Left lung (tissue), 10 donors: ENCODE results near the gene PHACTR2. TPM values are rescaled to one million over a fixed set of nuclear protein-coding genes. Genes with fewer than 3 reads are reported as not detected.
"Not testable (repeated sequence)": the region's sequence is repeated elsewhere in the genome, so short reads cannot be mapped to it uniquely, and the experiment has no call there.

Source experiments
- ATAC-seq: fragments of 200-7000 bp; cut with Tn5 transposase; one replicate; pipeline ENCODE4 v1.9.1; 2020; ENCODE audit warnings: moderate library complexity
- DNase-seq, 4 donors: peaks; one replicate each; pipeline ENCODE4 v3.0.0-alpha.2; 2013 to 2020
- H3K27ac ChIP-seq, 2 donors: fragments of 200-600 bp; sonication (generic) in 1 of 2; one replicate each; pipeline versions ENCODE4 v1.5.0 to v1.8.0; 2020 to 2021
- H3K27me3 ChIP-seq, 2 donors: fragments of 200-600 bp; sonication (generic) in 1 of 2; one replicate each; pipeline versions ENCODE4 v1.5.0 to v1.8.0; 2020 to 2021
- H3K36me3 ChIP-seq, 2 donors: fragments of 200-600 bp; sonication (generic) in 1 of 2; one replicate each; pipeline versions ENCODE4 v1.5.0 to v1.8.0; 2020 to 2021
- H3K4me1 ChIP-seq, 2 donors: fragments of 200-600 bp; one replicate each; pipeline ENCODE4 v1.8.0; 2021
- H3K4me3 ChIP-seq, 2 donors: fragments of 200-600 bp; sonication (generic) in 1 of 2; one replicate each; pipeline versions ENCODE4 v1.5.0 to v1.8.0; 2020 to 2021; ENCODE audit warnings: mild to moderate bottlenecking in 1 of 2
- H3K9me3 ChIP-seq, 2 donors: fragments of 200-600 bp; sonication (generic) in 1 of 2; one replicate each; pipeline versions ENCODE4 v1.5.0 to v1.8.0; 2020 to 2021
- intact Hi-C, 2 donors: fragments of 100-400 bp; cut with DNase I; formaldehyde crosslinking; loops; one replicate each; pipeline versions ENCODE4 v1.11.2 to v1.14.2; 2022
- polyA plus RNA-seq, 6 donors: library from polyadenylated mRNA; unstranded; fragments of 120-200 nt; gene quantifications; one replicate each; pipeline ENCODE4 v1.2.1, GENCODE V29; 2013; ENCODE audit not compliant: insufficient read length in 6 of 6
- total RNA-seq, 2 donors: library from RNA; stranded (reverse); fragmentation: NEBNext Ultra II Directional; extraction: Animal tissue kit (Norgen Biotek cat#: 25700); gene quantifications; one replicate each; pipeline ENCODE4 v1.2.1, GENCODE V29; 2021
- TF ChIP-seq, protein P1 (sequence below), 2 donors: fragments of 200-600 bp; sonication (generic) in 1 of 2; IDR thresholded peaks; one replicate each; pipeline versions ENCODE4 v1.5.0 to v1.8.0; 2021; ENCODE audit warnings: antibody characterized with exemption in 2 of 2
- donor health status: DM: no; HTN: yes; CAD: no.
- donor health status: DM: no; HTN: no; CAD: no.

The PHACTR2 gene
- total and polyA plus RNA-seq, 8 donors = 43.7 to 71.1 (median 49.8) TPM

DNA sequence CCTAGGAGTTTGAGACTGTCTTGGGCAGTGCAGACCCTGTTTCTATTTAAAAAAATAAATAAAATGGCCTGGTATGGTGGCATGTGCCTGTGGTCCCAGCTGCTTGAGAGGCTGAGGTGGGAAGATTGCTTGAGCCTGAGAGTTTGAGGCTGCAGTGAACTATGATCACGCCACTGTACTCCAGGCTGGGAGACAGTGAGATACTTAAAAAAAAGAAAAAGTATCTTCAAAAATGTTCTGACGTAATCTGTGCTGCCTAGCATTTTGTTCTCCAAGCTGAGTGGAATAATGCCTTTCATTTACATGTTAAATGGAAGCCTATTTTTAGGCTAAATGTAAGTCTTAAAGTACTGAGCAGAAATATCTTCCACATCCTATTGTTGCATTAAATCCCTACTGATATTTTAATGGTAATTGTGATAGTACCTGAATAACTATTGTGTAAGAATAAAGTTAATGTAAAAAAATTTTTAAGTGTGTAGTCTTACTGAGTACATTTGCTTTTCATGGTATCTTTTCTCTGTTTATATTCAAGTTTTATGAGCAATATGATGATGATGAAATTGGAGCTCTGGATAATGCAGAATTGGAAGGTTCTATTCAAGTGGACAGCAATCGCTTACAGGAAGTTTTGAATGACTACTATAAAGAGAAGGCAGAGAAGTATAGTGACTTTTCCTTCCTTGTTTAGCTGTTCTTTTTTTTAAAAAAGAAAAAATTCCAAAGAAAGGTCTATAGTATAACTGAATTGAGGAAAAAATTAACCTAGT lies 182.3 kb downstream of the PHACTR2 start:
- no peak overlapping the region for H3K4me3 ChIP-seq
- H3K4me1 ChIP-seq = no peaks in the 10 kb centered on the region
- ATAC-seq = no peak
- peaks cover 0 to 99% of the 10 kb centered on the region in 2 donors for H3K36me3 ChIP-seq
- H3K27ac ChIP-seq = no peak overlapping the region
- no peaks in the 10 kb centered on the region for H3K9me3 ChIP-seq
- TF ChIP-seq, protein P1, sequence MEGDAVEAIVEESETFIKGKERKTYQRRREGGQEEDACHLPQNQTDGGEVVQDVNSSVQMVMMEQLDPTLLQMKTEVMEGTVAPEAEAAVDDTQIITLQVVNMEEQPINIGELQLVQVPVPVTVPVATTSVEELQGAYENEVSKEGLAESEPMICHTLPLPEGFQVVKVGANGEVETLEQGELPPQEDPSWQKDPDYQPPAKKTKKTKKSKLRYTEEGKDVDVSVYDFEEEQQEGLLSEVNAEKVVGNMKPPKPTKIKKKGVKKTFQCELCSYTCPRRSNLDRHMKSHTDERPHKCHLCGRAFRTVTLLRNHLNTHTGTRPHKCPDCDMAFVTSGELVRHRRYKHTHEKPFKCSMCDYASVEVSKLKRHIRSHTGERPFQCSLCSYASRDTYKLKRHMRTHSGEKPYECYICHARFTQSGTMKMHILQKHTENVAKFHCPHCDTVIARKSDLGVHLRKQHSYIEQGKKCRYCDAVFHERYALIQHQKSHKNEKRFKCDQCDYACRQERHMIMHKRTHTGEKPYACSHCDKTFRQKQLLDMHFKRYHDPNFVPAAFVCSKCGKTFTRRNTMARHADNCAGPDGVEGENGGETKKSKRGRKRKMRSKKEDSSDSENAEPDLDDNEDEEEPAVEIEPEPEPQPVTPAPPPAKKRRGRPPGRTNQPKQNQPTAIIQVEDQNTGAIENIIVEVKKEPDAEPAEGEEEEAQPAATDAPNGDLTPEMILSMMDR (IDR thresholded peaks at IDR 0.05) = no peak
- intact Hi-C loops = no loop called here
- no peak for DNase-seq
- H3K27me3 ChIP-seq = no peaks in the 10 kb centered on the region

GRCh38 chr6:143863771-143864170 lies 186.0 kb downstream of the PHACTR2 start:
- Histone ChIP-seq H3K4me3 (no peak overlapping the region), H3K27me3 (no peaks in the 10 kb centered on the region), H3K36me3 (peaks cover 0 to 76% of the 10 kb centered on the region in 2 donors), H3K9me3 (peaks cover 0 to 3% of the 10 kb centered on the region in 2 donors), H3K4me1 (no peaks in the 10 kb centered on the region), H3K27ac (no peak overlapping the region)
- no peak for ATAC-seq
- no peak for DNase-seq
- TF ChIP-seq, protein P1 (IDR thresholded peaks at IDR 0.05) = no peak
- intact Hi-C loops = no loop called here

DNA sequence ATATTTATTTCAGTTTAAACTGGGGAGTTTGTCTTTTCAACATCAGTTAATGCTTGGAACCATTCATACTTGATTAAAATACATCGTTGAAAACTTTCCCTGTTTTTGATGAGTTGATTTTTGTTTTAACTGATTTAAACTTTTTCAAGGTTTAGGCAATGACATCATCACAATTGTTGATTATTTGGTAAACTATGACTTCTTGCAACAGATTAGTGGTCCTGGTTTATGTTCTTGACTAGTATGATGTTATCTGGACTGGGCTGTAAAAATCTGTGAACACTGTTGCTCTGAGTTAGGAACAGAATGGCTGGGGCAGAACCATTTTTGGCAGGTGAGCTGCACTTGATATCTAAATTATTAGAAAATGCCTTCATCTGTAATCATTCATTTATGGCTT lies 186.5 kb downstream of the PHACTR2 start, which contains the start of gene ZC2HC1B:
TSS of gene ZC2HC1B (plus strand) at position 241 of the 400 bp plus-strand sequence. CDS start at position 307, 66 bp downstream.
- TF ChIP-seq, protein P1 (IDR thresholded peaks at IDR 0.05) = no peak
- H3K9me3 ChIP-seq = peaks cover 0 to 3% of the 10 kb centered on the region in 2 donors
- H3K4me3 ChIP-seq = no peak within 1 kb of the TSS
- no peak within 1 kb of the TSS for H3K27ac ChIP-seq
- no peaks in the 10 kb centered on the region for H3K4me1 ChIP-seq
- H3K36me3 ChIP-seq = peaks cover 0 to 71% of the 10 kb centered on the region in 2 donors
- DNase-seq (no peak), ATAC-seq (no peak)
- no peaks in the 10 kb centered on the region for H3K27me3 ChIP-seq
- intact Hi-C loops = no loop called here

GRCh38 chr6:143867236-143867635 lies 189.5 kb downstream of the PHACTR2 start:
- Histone ChIP-seq H3K9me3 (peaks cover 0 to 3% of the 10 kb centered on the region in 2 donors), H3K4me3 (no peak overlapping the region), H3K27ac (no peak overlapping the region), H3K4me1 (no peaks in the 10 kb centered on the region), H3K27me3 (no peaks in the 10 kb centered on the region), H3K36me3 (peaks cover 0 to 41% of the 10 kb centered on the region in 2 donors)
- TF ChIP-seq, protein P1 (IDR thresholded peaks at IDR 0.05) = no peak
- intact Hi-C loops = no loop called here
- DNase-seq (no peak), ATAC-seq (no peak)

GRCh38 chr6:143868808-143869207 lies 191.0 kb downstream of the PHACTR2 start:
- H3K4me1 ChIP-seq, intact Hi-C loops, H3K9me3 ChIP-seq, H3K4me3 ChIP-seq, DNase-seq, ATAC-seq, H3K27ac ChIP-seq, H3K27me3 ChIP-seq: not testable (repeated sequence)
- peaks cover 0 to 26% of the 10 kb centered on the region in 2 donors for H3K36me3 ChIP-seq

- ATAC-seq, H3K36me3 ChIP-seq, intact Hi-C loops, H3K27ac ChIP-seq, H3K27me3 ChIP-seq, DNase-seq, H3K9me3 ChIP-seq, H3K4me1 ChIP-seq, H3K4me3 ChIP-seq: not testable (repeated sequence)
These were observed 193.5 kb downstream of the PHACTR2 start for GRCh38 chr6:143871202-143871730.
